LNCAP (cell line): ENCODE results near the gene SPATA31E1.

Experiments
- CTCF ChIP-seq: fragments of 450-650 bp; IDR thresholded peaks from 2 replicates; pipeline ENCODE4 v1.5.1; 2017; ENCODE audit warnings: mild to moderate bottlenecking

Gene SPATA31E1

DNA sequence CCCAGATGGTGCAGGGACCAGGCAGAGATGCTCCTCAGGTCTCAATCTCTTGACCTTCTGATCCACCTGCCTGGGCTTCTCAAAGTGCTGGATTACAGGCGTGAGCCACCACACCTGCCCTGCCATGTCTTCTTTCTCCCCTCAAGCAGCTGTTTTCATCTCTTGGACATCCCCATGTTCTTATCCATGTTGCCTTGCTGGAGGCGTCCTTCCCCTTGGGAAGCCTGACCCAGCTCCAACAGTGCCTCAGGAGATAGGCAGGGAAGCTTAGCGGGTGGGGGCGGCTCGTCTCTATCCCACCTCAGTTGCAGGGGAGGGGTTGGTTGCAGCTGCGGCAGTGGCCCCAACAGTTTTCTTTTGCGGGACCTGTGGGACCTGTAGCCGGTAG is 24.7 kb upstream of the SPATA31E1 start:
- TF ChIP-seq CTCF: no peak

GRCh38 chr9:87859137-87859536 is 23.5 kb upstream of the SPATA31E1 start:
- TF ChIP-seq CTCF: no peak

- TF ChIP-seq CTCF: no peak
These were observed 22.9 kb upstream of the SPATA31E1 start for GRCh38 chr9:87859786-87860185.

GRCh38 chr9:87861332-87861731 is 21.3 kb upstream of the SPATA31E1 start:
- no peak for TF ChIP-seq CTCF

GRCh38 chr9:87862536-87863268 is 20.0 kb upstream of the SPATA31E1 start:
- TF ChIP-seq CTCF: no peak

- TF ChIP-seq CTCF: no peak
These were observed 18.7 kb upstream of the SPATA31E1 start for GRCh38 chr9:87863882-87864465.

DNA sequence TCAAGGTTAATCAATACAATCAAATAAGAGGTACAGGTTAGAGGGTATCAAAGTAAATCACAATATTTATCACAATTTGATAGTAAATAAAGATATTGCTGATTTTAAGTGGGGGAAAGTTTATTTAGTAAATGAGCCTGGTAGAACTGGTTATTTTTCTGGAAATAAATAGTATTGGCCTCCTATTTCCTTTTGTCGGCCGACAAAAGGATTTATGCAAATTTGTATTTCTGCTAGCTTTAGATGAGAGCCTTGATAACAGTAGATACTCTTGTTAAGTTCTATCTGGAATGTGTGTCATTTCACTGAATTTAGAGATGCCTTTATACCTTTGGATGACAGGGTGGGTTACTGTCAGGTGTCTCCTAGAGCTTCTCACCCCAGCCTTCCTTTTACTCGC is 17.8 kb upstream of the SPATA31E1 start:
- TF ChIP-seq CTCF: no peak

DNA sequence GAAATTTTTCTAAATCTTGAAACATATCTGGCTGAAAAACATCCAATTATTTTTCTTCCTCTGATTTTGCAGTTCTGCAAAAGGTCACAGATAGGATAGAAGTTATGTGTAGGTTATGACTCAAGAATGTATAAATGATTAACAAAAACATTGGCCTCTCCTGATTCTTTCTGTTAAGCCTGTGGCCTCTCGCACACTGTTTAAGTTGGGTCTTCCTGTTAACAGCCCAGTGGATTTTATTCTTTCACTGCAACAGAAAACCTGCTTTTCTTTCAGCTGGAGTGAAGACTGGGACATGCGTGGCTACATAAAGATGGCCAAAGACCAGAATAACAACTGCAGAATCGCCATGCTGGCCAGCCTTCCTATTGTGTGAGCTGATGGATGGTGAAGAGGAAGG is 17.1 kb upstream of the SPATA31E1 start:
- TF ChIP-seq CTCF: no peak
